B cell (primary cell): ENCODE results near the gene POLN. TPM values are rescaled to one million over a fixed set of nuclear protein-coding genes. Genes with fewer than 3 reads are reported as not detected.

Experiments used
- ATAC-seq: fragments of 200-7000 bp; cut with Tn5 transposase; one replicate; pipeline ENCODE4 v1.10.0; 2021; ENCODE audit warnings: low read depth, mild to moderate bottlenecking, moderate number of reproducible peaks, moderate library complexity
- CTCF ChIA-PET: fragments of 350-600 bp; sonication (Branson Sonifier 250); formaldehyde crosslinking; loops from one replicate; lab custom pipeline; 2021; ENCODE audit warnings: antibody characterized with exemption, inconsistent platforms; lab: Charles Lee
- POLR2A ChIA-PET: fragments of 350-600 bp; sonication (Branson Sonifier 250); formaldehyde crosslinking; loops from one replicate; lab custom pipeline; 2021; ENCODE audit warnings: antibody characterized with exemption; lab: Charles Lee
- DNase-seq: peaks from one replicate; pipeline ENCODE4 v3.0.0; 2013
- H2AFZ ChIP-seq: 2 replicates; pipeline ENCODE4 v1.6.1; 2012; ENCODE audit warnings: mild to moderate bottlenecking, low read depth, low read length; ENCODE audit not compliant: insufficient read depth, poor library complexity, severe bottlenecking
- H3K27ac ChIP-seq, 2 donors: 1 replicate in 1 of 2; 2 replicates in 1 of 2; pipeline ENCODE4 v1.5.1; 2012 to 2013; ENCODE audit warnings: low read length in 2 of 2, mild to moderate bottlenecking in 2 of 2, moderate library complexity in 1 of 2
- H3K27me3 ChIP-seq, 4 experiments: fragments of 200-600 bp in 1 of 4; sonication (generic) in 1 of 4; replicated peaks in 1 of 4; 1 replicate in 2 of 4; 2 replicates in 2 of 4; pipeline versions ENCODE4 v1.6.1 to v1.7.0; 2013 to 2016; ENCODE audit warnings: low read length in 3 of 4, mild to moderate bottlenecking in 2 of 4, mixed read lengths in 1 of 4, moderate library complexity in 1 of 4; ENCODE audit not compliant: insufficient read depth in 4 of 4, control insufficient read depth in 3 of 4; ENCODE audit errors: control extremely low read depth in 1 of 4
- H3K36me3 ChIP-seq, 2 experiments: replicated peaks in 1 of 2; 1 replicate in 1 of 2; 2 replicates in 1 of 2; pipeline versions ENCODE4 v1.6.1 to v1.7.1; 2013; ENCODE audit warnings: low read length in 1 of 2; ENCODE audit not compliant: insufficient read depth in 2 of 2, control insufficient read depth in 1 of 2; ENCODE audit errors: control extremely low read depth in 1 of 2, extremely low read depth in 1 of 2
- H3K4me1 ChIP-seq, 2 donors: fragments of 200-600 bp in 1 of 2; sonication (generic) in 1 of 2; 1 replicate in 1 of 2; 2 replicates in 1 of 2; pipeline versions ENCODE4 v1.5.1 to v1.6.1; 2013 to 2017; ENCODE audit warnings: low read length in 2 of 2; ENCODE audit not compliant: control insufficient read depth in 2 of 2, insufficient read depth in 2 of 2
- H3K4me2 ChIP-seq: replicated peaks from 2 replicates; pipeline ENCODE3; 2012; ENCODE audit warnings: mild to moderate bottlenecking, low read depth, low read length; ENCODE audit not compliant: poor library complexity, severe bottlenecking
- H3K4me3 ChIP-seq, 5 experiments: fragments of 200-600 bp in 1 of 5; sonication (generic) in 1 of 5; 1 replicate in 3 of 5; 2 replicates in 2 of 5; pipeline versions ENCODE4 v1.5.1 to v1.7.0; 2011 to 2016; ENCODE audit warnings: low read length in 4 of 5, mild to moderate bottlenecking in 4 of 5, low read depth in 2 of 5, control low read depth in 1 of 5, moderate library complexity in 1 of 5; ENCODE audit not compliant: insufficient read depth in 1 of 5; ENCODE audit errors: control extremely low read depth in 1 of 5, extremely low read depth in 1 of 5
- H3K79me2 ChIP-seq: fragments of 200-600 bp; sonication (generic); one replicate; pipeline ENCODE4 v1.6.0; 2016; ENCODE audit warnings: low read length; ENCODE audit not compliant: control insufficient read depth, insufficient read depth
- H3K9ac ChIP-seq: fragments of 200-600 bp; sonication (generic); 2 replicates; pipeline ENCODE4 v1.6.1; 2017; ENCODE audit warnings: mild to moderate bottlenecking, low read length, moderate library complexity
- H3K9me3 ChIP-seq, 3 donors: one replicate each; pipeline versions ENCODE4 v1.6.1 to v1.7.1; 2013; ENCODE audit warnings: low read length in 2 of 3; ENCODE audit not compliant: control insufficient read depth in 2 of 3, insufficient read depth in 1 of 3; ENCODE audit errors: control extremely low read depth in 1 of 3
- H4K20me1 ChIP-seq: 2 replicates; pipeline ENCODE4 v1.6.0; 2012; ENCODE audit warnings: mild to moderate bottlenecking, low read length; ENCODE audit not compliant: insufficient read depth, control insufficient read depth, poor library complexity, severe bottlenecking
- H3K27ac Mint-ChIP-seq: one replicate; pipeline ENCODE4 v1.8.0; 2021; ENCODE audit warnings: mixed read lengths
- H3K27me3 Mint-ChIP-seq: one replicate; pipeline ENCODE4 v1.8.0; 2021; ENCODE audit warnings: mixed read lengths
- H3K4me1 Mint-ChIP-seq: one replicate; pipeline ENCODE4 v1.8.0; 2021; ENCODE audit warnings: mixed read lengths
- H3K4me3 Mint-ChIP-seq: one replicate; pipeline ENCODE4 v1.8.0; 2021; ENCODE audit warnings: mixed read lengths
- H3K9me3 Mint-ChIP-seq: one replicate; pipeline ENCODE4 v1.8.0; 2022; ENCODE audit warnings: mixed read lengths; ENCODE audit not compliant: insufficient read depth
- CTCF ChIP-seq: fragments of 200-600 bp; IDR thresholded peaks from one replicate; pipeline ENCODE4 v1.8.0; 2022; ENCODE audit warnings: antibody characterized with exemption, mild to moderate bottlenecking
- EZH2 ChIP-seq: IDR thresholded peaks from 2 replicates; pipeline ENCODE4 v1.6.1; 2012; ENCODE audit warnings: borderline replicate concordance, low read depth, mild to moderate bottlenecking, moderate library complexity, low read length; ENCODE audit not compliant: insufficient read depth, poor library complexity, severe bottlenecking
- WGBS: methylation state at CpG from one replicate; pipeline ENCODE4 v1.1.5; 2013; ENCODE audit warnings: missing lambda C conversion rate; ENCODE audit not compliant: insufficient coverage; 5-methylcytosine and 5-hydroxymethylcytosine counted together
- intact Hi-C: fragments of 100-400 bp; cut with micrococcal nuclease; formaldehyde crosslinking; loops from one replicate; pipeline ENCODE4 v1.10.0; 2022
- polyA plus RNA-seq: library from polyadenylated mRNA; depleted of rRNA; stranded (reverse); fragments of >200 nt; gene quantifications from 2 replicates; pipeline ENCODE4 v1.2.3, GENCODE V29; 2012
- total RNA-seq, 2 donors: library from RNA; stranded (reverse); fragments of 120-200 nt in 1 of 2; gene quantifications; 1 replicate in 1 of 2; 2 replicates in 1 of 2; pipeline versions ENCODE4 v1.2.3 to v1.2.4, GENCODE V29; 2013 to 2022

POLN gene
- total and polyA plus RNA-seq, 2 donors (not counting 1 experiment from before 2014, with no cell fraction given): 0.73 to 1.5 TPM

- Histone ChIP-seq H3K27me3 (peaks cover 0 to 22% (median 7%) of the 10 kb centered on the region in 4 experiments), H3K9me3 (no peaks in the 10 kb centered on the region), H4K20me1 (no peaks in the 10 kb centered on the region), H3K4me1 (peaks cover 3 to 4% of the 10 kb centered on the region in 2 donors), H3K4me2 (no peak overlapping the region), H3K27ac (no peak overlapping the region), H3K36me3 (no peaks in the 10 kb centered on the region), H3K9ac (no peak overlapping the region), H3K4me3 (no peak overlapping the region), H2AFZ (no peak overlapping the region), H3K79me2 (no peaks in the 10 kb centered on the region)
- WGBS: 68% methylated on average over 50 of the region's 54 CpGs
- ATAC-seq: no peak
- no peak for DNase-seq
- H3K4me3 Mint-ChIP-seq: no peak overlapping the region
- ChIA-PET CTCF (no interaction called here), POLR2A (no interaction called here)
- H3K27ac Mint-ChIP-seq: no peak overlapping the region
- H3K4me1 Mint-ChIP-seq: peaks cover 3% of the 10 kb centered on the region
- TF ChIP-seq EZH2 (no peak), CTCF (no peak)
- peaks cover 16% of the 10 kb centered on the region for H3K27me3 Mint-ChIP-seq
- H3K9me3 Mint-ChIP-seq: no peaks in the 10 kb centered on the region
- intact Hi-C loops: no loop called here
These were observed 181.2 kb downstream of the POLN start for GRCh38 chr4:2060611-2061185.

- Histone ChIP-seq H4K20me1 (no peaks in the 10 kb centered on the region), H3K27me3 (peaks cover 0 to 22% (median 7%) of the 10 kb centered on the region in 4 experiments), H3K27ac (no peak overlapping the region), H3K4me2 (peak overlapping the region; percentile 64), H3K9me3 (no peaks in the 10 kb centered on the region), H3K4me1 (peaks cover 3 to 4% of the 10 kb centered on the region in 2 donors), H3K9ac (no peak overlapping the region), H3K79me2 (no peaks in the 10 kb centered on the region), H2AFZ (no peak overlapping the region), H3K36me3 (no peaks in the 10 kb centered on the region), H3K4me3 (no peak overlapping the region)
- no peak overlapping the region for H3K27ac Mint-ChIP-seq
- intact Hi-C loops: no loop called here
- POLR2A ChIA-PET: no interaction called here
- peak overlapping the region; percentile 34 for H3K4me3 Mint-ChIP-seq
- H3K27me3 Mint-ChIP-seq: peaks cover 18% of the 10 kb centered on the region
- peaks cover 3% of the 10 kb centered on the region for H3K4me1 Mint-ChIP-seq
- 4% methylated on average over 79 of the region's 102 CpGs for WGBS
- TF ChIP-seq CTCF (no peak), EZH2 (no peak)
- DNase-seq (no peak), ATAC-seq (peak; percentile 31)
- CTCF ChIA-PET: no interaction called here
- H3K9me3 Mint-ChIP-seq: no peaks in the 10 kb centered on the region
These were observed 182.0 kb downstream of the POLN start for GRCh38 chr4:2059726-2060602.
